Cerebellar nuclear complex (tissue), 1 donor: Measurements from ENCODE around the gene NADSYN1.

ENCODE experiments used
- DNase-seq, 2 experiments: peaks; one replicate each; lab custom pipeline; 2025; lab: John Stamatoyannopoulos, UW

The NADSYN1 gene

GRCh38 chr11:71451596-71452198, 1.3 kb upstream of the NADSYN1 start:
- peak in 1 of 2 experiments; percentile 18 for DNase-seq

DNA sequence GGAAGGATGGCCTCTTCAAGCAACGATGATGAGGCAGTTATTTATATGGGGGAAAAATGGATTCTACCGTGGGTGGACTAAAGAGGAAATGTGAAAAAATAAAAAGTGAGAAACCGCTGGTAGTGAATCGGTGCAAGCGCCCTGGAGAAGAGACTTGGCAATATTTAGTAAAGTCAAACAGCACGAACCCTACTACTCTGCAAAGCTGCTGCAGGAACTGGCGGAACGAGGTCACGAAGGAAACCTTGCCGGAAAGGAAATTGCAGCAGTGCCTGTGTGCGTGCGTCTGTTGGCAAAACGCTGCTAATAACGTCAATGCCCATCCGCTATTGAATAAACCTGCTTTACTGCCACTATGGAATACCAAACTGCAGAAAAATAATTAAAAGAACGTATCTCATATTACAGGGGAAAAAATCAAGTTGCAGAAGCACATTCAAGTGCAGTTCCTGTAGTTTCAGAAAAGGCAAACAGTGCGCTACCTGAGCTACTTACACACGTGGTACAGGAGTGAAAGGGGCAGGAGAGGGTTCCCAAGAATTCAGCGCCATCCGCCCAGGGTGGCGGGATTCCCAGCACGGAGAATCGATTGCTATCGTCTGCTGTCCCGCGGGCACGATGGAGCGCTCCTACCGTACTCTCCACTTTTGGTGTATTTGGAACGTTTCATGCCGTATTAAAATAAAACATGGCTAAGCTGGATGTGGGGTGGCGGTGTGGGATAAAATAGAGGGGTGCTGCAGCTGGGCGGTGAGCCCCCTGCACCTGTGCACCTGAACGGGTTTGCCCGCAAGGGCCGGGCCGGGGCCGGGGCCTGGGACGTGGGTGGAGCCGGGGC, 585 bp upstream of the NADSYN1 start:
- DNase-seq: no peak

DNA sequence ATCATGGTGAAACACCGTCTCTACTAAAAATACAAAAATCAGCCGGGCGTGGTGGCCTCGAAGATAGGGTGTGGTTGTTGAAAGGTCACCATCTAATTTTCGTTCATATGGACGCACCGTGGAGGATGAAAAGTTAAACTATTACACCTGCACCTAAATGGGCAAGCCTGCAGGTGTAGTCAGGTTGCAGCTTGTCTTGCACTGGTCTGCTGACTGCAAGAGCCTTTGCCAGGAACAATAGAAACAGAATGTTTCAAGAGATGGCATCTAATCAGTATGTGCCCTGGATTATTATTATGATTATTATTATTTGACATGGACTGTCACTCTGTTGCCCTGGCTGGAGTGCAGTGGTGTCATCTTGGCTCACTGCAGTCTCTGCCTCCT, 908 bp downstream of the NADSYN1 start:
- no peak for DNase-seq

- DNase-seq: no peak
These were observed 1.6 kb downstream of the NADSYN1 start for GRCh38 chr11:71454470-71455113.

DNA sequence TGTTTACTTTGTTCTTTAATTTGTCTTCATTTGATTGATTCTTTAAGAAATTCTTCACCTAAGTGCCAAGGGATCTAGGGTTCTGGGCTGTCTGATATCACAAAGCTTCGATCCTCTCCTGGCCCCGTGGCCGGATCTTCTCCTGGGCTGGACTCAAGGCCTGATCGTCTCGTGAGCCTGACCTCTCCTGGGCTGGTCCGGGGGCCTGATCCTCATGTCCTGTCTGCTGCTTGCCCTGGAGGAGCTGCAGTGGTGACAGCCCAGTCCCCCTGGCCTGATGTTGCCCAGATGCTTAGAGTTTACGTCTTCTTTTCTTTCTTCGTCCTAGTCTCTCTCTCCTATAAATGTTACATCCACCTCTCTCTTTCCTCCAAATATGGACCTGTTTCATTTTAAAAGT, 3.3 kb downstream of the NADSYN1 start:
- no peak for DNase-seq

- no peak for DNase-seq
These were observed 3.8 kb downstream of the NADSYN1 start for GRCh38 chr11:71456831-71457230.

DNA sequence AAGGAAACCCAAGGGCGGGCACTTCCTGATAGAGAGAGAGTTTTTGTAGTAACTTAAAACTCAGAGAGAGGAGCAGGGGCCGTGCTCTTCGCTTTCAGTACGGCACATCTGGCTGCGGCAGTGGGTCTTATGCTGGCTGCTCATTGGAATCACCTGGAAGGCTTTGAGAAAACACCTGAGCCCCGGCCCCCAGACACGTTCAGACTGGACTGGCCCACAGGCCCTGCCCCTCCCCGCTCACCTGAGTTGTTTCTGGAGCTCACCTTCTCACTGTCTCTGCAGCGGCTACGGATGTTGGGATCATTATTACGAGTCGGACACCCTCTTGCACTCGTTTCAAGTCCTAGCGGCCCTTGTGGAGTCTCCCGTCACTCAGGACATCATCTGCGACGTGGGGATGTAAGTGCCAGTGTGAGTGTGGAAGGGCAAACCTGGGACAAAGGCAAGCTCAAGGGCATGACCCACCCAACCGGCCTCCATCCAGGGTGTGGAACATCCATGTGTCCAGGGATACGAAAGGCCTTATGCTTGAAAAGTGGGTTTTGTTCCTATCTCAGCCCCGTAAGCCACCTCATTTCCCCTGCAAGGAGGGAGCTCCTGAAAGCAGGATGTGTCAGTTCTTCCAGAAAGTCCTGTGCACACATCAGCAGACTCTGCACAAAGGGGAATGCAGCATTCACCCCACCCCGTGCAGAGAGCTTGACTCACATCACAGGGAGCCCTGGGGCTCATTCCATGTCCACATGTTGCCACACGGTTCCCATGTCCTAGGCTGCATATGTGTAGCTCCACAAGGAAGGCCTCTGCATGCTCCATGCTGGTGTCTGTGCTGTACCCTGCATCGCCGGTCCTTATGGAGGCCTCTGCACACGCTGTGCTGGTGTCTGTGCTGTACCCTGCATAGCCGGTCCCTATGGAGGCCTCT, 5.4 kb downstream of the NADSYN1 start:
- no peak for DNase-seq

- no peak for DNase-seq
These were observed 6.2 kb downstream of the NADSYN1 start for GRCh38 chr11:71459076-71459766.

DNA sequence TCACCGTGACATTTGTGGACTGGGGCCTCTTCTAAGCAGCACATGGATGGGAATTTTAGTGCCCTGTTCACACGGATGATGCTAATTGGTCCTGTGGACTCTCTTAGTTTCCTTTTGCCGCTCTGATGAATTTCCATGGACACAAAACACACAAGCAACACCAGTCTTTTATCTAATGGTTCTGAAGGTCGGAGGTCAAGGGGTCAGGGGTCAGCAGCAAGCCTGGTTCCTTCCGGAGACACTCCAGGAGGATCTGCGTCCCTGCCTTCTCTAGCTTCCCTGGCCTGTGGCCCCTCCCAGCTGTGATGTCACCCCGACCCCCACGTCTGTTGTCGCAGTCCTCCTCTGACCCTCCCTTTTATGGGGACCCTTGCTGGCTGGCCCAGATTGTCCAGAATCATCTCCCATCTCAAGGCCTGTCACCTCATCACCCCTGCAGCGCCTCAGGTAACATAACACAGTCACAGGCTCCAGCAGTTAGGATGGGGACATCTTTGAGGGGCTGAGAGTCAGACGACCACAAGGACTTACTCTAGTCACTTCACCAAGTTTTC, 6.8 kb downstream of the NADSYN1 start:
- DNase-seq: no peak

GRCh38 chr11:71461696-71462095, 8.7 kb downstream of the NADSYN1 start:
- no peak for DNase-seq

- no peak for DNase-seq
These were observed 9.7 kb downstream of the NADSYN1 start for GRCh38 chr11:71462726-71463125.

DNA sequence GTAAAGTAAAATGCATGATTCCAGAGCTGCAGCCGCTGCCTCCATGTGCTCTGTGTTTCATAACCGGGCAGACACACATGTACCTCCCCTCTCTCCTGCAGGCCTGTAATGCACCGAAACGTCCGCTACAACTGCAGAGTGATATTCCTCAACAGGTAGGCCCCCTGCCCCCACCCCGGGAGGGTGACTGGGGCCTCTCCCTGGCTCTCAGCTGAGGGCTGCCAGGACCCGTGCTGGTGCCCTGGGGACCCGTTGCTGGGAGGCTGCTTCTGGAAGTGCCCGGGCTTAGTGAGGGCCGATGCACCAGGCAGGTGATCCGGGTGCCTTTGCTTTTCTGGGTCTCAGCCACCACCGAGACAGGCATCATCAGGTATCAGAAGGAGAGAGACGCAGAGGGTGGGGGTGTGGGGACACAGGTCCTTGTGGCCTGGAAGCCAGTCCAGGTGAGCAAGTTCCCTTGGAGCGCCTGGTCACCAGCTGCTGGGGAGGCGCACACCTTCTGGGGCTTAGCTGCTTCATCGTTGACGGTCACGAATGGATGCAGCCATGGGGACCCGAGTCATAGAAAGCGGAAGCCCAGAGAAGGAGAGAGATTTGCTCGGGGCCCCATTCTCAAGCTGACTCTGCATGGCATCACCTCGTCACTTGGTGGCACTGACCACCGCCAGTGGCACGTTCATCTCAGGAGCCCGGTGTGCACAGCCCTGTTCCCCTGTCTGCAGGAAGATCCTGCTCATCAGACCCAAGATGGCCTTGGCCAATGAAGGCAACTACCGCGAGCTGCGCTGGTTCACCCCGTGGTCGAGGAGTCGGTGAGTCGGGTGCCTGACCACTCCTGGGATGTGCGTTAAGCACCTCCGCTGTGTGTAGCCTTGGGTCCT, 10.6 kb downstream of the NADSYN1 start:
- DNase-seq: no peak

DNA sequence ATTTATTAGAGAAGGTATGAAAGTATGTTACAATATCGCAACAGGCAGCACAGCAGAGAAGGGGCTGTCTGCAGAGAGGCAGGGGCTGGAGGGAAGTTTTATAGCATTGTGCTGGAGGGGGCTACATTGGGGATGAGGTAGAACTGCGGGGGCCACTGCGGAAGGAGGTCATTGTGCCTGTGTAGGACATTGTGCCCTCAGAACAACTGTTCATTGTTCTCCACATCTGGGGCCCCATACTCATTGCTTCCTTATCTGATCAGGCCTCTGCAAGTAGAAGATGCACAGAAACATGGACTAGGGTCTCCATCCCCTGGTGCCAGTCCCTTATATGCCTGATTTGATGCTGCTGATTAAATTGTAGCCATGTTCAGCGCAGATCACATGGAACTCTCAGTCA, 12.1 kb downstream of the NADSYN1 start:
- DNase-seq: no peak

- DNase-seq: no peak
These were observed 13.4 kb downstream of the NADSYN1 start for GRCh38 chr11:71466358-71466757.

- no peak for DNase-seq
These were observed 14.2 kb downstream of the NADSYN1 start for GRCh38 chr11:71467164-71467563.

DNA sequence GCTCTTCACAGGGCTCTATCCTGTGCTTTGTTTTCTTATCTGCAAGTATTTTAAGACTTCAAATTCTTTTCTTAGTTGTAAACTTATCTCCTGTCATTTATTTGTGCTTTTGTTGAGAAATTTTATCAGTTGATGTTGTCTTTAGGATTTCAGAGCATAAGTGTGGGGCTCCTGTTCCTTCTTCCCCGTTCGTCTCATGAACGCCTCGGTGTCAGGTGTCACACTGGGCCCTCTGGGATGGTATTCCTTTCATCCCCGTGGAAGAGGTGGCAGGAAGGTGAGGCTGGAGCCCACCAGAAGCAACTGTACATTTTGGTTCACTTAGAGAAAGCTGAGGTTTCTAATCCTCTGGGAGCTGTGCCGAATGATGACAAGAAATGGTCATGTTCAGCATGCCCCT, 17.9 kb downstream of the NADSYN1 start:
- DNase-seq: no peak

- no peak for DNase-seq
These were observed 19.4 kb downstream of the NADSYN1 start for GRCh38 chr11:71472357-71472885.

GRCh38 chr11:71472941-71473792, 20.2 kb downstream of the NADSYN1 start:
- DNase-seq: no peak

DNA sequence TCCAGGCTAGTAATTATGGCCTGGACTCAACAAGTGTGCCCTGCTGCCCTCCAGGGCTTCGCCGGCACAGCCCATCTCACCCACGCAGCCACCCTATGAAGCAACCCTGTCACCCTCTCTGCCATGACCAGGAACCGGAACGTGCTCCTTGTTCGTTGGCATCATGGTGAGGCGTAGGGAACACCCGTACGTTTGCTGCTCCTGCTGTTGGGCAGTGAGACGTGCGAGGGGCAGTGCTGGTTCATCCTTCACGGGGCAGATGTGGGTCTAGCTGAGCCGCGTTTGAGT, 20.7 kb downstream of the NADSYN1 start:
- no peak for DNase-seq
